Fibroblast of villous mesenchyme (primary cell): ENCODE measurements around the gene STX1A. TPM values are rescaled to one million over a fixed set of nuclear protein-coding genes. Genes with fewer than 3 reads are reported as not detected.

Experiments used
- DNase-seq: peaks from one replicate; pipeline ENCODE4 v3.0.0-alpha.2; 2010; ENCODE audit warnings: low read depth
- H3K4me3 ChIP-seq: 2 replicates; pipeline ENCODE4 v1.5.1; 2011; ENCODE audit warnings: low read depth, mild to moderate bottlenecking, low read length
- CTCF ChIP-seq: IDR thresholded peaks from 2 replicates; pipeline ENCODE4 v1.5.1; 2012; ENCODE audit warnings: low read depth, mild to moderate bottlenecking, low read length; ENCODE audit not compliant: insufficient read depth
- total RNA-seq: library from RNA; depleted of rRNA; stranded (reverse); fragments of >200 nt; gene quantifications from 2 replicates; pipeline ENCODE4 v1.2.3, GENCODE V29; 2012

The STX1A gene
- total RNA-seq, 1 donor, result 8.2 TPM

DNA sequence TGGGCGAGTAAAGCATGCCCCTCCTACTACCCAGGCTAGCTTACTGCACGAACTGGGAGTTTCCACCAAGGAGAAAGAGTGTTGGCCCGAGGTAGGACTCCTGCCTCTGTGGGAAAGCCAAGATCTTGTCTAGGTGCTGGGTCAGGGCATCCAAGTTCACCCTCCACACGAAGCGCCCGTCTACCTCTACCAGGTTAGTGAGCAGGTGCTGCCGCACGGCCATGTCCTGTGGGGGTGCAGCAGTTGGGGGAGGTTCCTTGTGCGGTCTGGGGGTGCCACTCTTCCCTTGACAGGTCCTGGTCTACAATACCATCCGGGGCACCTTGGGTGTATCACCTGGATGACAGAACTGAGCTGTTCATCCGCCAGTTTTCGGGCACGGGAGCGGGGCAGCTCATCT is 17.4 kb upstream of the STX1A start:
- no peak for TF ChIP-seq CTCF
- DNase-seq, result no peak
- H3K4me3 ChIP-seq, result no peak overlapping the region

DNA sequence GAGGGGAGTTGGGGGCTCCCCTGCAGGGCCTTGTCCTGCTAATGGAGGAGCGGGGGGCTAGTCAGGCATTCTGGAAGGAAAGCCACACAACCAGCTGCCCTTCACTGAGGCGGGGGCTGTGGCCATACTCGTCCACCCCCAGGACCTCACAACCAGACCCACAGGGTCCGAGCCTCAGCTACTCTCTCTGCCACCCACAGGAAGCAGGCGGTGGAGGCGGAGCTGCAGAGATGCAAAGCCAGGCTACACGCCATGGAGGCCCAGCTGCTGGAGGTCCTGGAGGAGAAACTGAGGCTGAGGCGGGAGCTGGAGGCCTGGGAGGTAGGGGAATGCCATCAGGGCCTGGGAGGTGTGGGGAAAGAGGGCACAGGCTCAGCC is 16.0 kb upstream of the STX1A start:
- DNase-seq, result no peak
- TF ChIP-seq CTCF, result no peak
- H3K4me3 ChIP-seq, result no peak overlapping the region

GRCh38 chr7:73734619-73735527 is 15.4 kb upstream of the STX1A start:
- peak; percentile 88 for DNase-seq
- H3K4me3 ChIP-seq, result no peak overlapping the region
- peak; percentile 95 for TF ChIP-seq CTCF

GRCh38 chr7:73732397-73732796 is 12.9 kb upstream of the STX1A start:
- TF ChIP-seq CTCF, result no peak
- no peak overlapping the region for H3K4me3 ChIP-seq
- DNase-seq, result no peak

DNA sequence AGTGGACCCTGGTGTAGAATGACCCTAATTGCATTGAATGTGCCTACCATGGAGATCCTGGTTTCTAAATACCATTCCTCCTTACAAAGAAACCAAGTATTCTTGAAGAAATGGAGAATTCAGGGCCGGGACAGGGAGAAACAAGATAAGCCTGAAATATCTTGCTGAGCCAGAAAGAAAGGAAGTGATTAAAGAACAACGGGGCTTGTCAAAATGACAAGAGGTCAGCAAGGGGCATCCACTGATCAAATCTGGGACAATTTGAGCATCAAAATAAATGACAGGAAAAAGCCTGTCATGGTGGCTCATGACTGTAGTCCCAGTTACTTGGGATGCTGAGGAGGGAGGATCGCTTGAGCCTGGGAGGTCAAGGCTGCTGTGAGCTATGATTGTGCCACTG is 11.0 kb upstream of the STX1A start:
- H3K4me3 ChIP-seq, result no peak overlapping the region
- DNase-seq, result no peak
- TF ChIP-seq CTCF, result no peak

DNA sequence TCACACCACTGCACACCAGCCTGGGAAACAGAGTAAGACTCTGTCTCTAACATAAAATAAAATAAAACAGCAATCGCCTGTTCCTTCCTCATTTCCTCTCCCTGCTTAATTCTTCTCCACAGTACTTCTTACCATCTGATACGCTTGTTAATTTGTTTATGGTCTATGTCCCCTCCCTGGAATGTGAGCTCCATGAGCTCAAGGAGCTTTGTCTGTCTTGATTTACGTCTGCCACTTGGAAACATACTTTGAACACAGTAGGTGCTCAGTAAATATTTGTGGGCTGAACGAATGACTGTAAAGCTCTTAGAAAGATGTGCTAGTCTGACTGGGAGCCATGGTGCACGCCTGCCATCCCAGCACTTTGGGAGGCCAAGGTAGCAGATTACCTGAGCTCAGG is 9.1 kb upstream of the STX1A start:
- no peak for DNase-seq
- H3K4me3 ChIP-seq, result no peak overlapping the region
- TF ChIP-seq CTCF, result no peak

GRCh38 chr7:73727952-73728351 is 8.5 kb upstream of the STX1A start:
- no peak overlapping the region for H3K4me3 ChIP-seq
- no peak for DNase-seq
- no peak for TF ChIP-seq CTCF
